ENCODE measurements around the gene RTN3. TPM values are rescaled to one million over a fixed set of nuclear protein-coding genes. Genes with fewer than 3 reads are reported as not detected.

RTN3 gene
- total RNA-seq (2022; extraction: Qiagen RNA extraction): 101 to 115 TPM (median 110 TPM) in 5 replicates

DNA sequence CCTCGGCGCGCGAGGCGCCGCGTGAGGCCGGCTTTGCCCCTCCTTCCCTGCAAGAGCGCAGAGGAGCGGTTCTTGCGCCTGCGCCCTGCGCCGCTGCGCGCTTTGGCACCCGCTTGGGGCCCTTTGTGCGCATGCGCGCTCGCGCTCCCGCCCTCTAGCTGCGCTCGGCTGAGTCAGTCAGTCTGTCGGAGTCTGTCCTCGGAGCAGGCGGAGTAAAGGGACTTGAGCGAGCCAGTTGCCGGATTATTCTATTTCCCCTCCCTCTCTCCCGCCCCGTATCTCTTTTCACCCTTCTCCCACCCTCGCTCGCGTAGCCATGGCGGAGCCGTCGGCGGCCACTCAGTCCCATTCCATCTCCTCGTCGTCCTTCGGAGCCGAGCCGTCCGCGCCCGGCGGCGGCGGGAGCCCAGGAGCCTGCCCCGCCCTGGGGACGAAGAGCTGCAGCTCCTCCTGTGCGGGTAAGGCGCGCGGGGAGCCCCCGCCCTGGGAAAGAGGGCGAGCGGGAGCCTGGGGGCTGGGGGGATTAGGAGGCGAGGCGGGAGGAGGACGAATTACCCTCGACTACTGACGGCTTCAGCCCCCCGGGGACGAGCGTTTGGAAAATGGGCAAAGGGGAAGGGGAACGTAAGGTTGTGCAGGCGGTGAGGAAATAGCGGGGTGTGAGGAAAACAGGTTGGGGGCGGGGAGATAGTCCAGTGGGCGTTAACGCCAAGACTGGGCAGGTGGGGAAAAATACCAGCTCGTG is at the start of gene RTN3:
Gene RTN3, plus strand, starts transcription at position 180 of the 745 bp plus-strand sequence. Its CDS starts 137 bp downstream, at position 317.

GRCh38 chr11:63671322-63672155 is 9.8 kb upstream of the RTN3 start, which contains the start of gene ATL3:
Gene ATL3, minus strand, starts transcription at chr11:63671376. Its CDS starts 41 bp downstream, at chr11:63671335.

DNA sequence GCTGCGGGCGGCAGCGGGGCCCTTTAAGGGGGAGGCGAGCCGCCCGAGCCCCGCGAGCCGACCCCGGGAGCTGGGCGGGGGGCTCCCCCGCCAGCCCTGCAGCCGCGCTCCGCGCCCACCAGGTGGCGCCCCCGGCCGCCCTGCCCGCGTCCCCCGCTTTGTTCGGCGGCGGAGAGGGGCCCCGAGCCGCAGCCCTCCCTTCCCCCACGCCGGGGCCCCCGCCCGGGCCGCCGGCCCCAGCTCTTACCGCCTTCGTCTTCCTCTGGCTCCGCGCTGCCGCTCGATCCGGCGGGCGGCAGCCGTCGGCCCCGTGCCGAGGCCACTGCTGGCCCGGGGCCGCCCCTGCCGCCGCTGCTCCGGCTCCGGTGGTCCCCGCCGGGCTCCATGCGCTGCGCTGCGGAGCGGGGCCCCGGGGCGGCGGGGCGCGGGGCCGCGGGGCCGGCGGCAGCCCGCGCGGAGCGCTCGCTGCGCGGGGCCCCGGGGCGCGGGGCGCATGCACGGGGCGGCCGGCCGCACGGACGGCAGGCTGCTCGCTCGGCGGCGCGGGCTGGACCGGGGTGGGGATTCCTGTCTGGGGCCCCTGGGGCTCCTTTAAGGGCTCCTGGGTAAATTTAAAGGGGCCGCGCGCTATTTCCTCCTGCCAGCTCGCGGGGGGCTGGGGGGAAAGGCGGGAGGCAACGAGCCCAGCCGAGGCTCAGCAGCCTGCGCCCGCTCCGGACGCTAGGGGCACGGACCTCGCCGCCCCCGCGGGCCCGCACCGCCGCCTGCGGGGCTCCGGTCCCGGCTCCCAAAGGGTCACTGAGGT is 87.1 kb downstream of the RTN3 start, which contains the start of gene ZFTA:
Gene ZFTA, minus strand, starts transcription at position 539 of the 805 bp plus-strand sequence. Its CDS starts 153 bp downstream, at position 386.

Other genes starting within 250 kb of the RTN3 start
- gene PLAAT5, start 190.3 kb upstream of the RTN3 start, total RNA-seq (2022; extraction: Qiagen RNA extraction): 0.02 to 0.07 TPM (median 0.05 TPM) in 3 of 5 replicates, not detected in the others
- gene LGALS12, start 175.4 kb upstream of the RTN3 start, total RNA-seq (2022; extraction: Qiagen RNA extraction): not detected in 5 replicates
- gene PLAAT4, start 144.7 kb upstream of the RTN3 start, total RNA-seq (2022; extraction: Qiagen RNA extraction): 1.5 to 2.1 TPM (median 1.6 TPM) in 5 replicates
- gene PLAAT2, start 118.1 kb upstream of the RTN3 start, total RNA-seq (2022; extraction: Qiagen RNA extraction): 0.70 to 1.7 TPM (median 0.97 TPM) in 5 replicates
- 55.6 to 69.3 TPM (median 59.2 TPM) in 5 replicates for gene PLAAT3, start 67.1 kb upstream of the RTN3 start, total RNA-seq (2022; extraction: Qiagen RNA extraction)
- gene ATL3, start 10.1 kb upstream of the RTN3 start, total RNA-seq (2022; extraction: Qiagen RNA extraction): 31.8 to 45.9 TPM (median 41.4 TPM) in 5 replicates
- gene ZFTA, start 87.3 kb downstream of the RTN3 start, total RNA-seq (2022; extraction: Qiagen RNA extraction): 3.8 to 5.6 TPM (median 5.1 TPM) in 5 replicates
- gene SPINDOC, start 132.0 kb downstream of the RTN3 start, total RNA-seq (2022; extraction: Qiagen RNA extraction): 33.1 to 51.2 TPM (median 47.2 TPM) in 5 replicates
- 23.4 to 37.2 TPM (median 35.6 TPM) in 5 replicates for gene MARK2, start 157.6 kb downstream of the RTN3 start, total RNA-seq (2022; extraction: Qiagen RNA extraction)
- gene RCOR2, start 235.7 kb downstream of the RTN3 start, total RNA-seq (2022; extraction: Qiagen RNA extraction): 0.91 to 1.1 TPM (median 1.0 TPM) in 5 replicates